ENCODE measurements around the gene LY6G6D.
A peak's percentile ranks its signal among the peaks of the same experiment; 100 is the strongest.

Gene LY6G6D

GRCh38 chr6:31676904-31677303 lies 38.2 kb upstream of the LY6G6D start:
- no peak for TF ChIP-seq CTCF (IDR thresholded peaks at IDR 0.05; ENCODE audit: unreplicated experiment in 3 of 3)
- no peaks in the 10 kb centered on the region for H3K27me3 Mint-ChIP-seq (ENCODE audit: low read depth)
- peak overlapping the region in 1 of 3 experiments; percentile 30 for H3K27ac Mint-ChIP-seq
- H3K36me3 Mint-ChIP-seq (ENCODE audit: low read depth), result peaks cover 14% of the 10 kb centered on the region
- H3K4me1 Mint-ChIP-seq, result peaks cover 15% of the 10 kb centered on the region
- no peaks in the 10 kb centered on the region for H3K9me3 Mint-ChIP-seq
- no peak overlapping the region for H3K4me3 Mint-ChIP-seq

- Mint-ChIP-seq H3K4me3 (no peak overlapping the region), H3K4me1 (peaks cover 15% of the 10 kb centered on the region), H3K27ac (no peak overlapping the region), H3K27me3 (ENCODE audit: low read depth) (no peaks in the 10 kb centered on the region), H3K36me3 (ENCODE audit: low read depth) (peaks cover 4% of the 10 kb centered on the region), H3K9me3 (no peaks in the 10 kb centered on the region)
- no peak for TF ChIP-seq CTCF (IDR thresholded peaks at IDR 0.05; ENCODE audit: unreplicated experiment in 3 of 3)
Observed at GRCh38 chr6:31677955-31678354, 37.2 kb upstream of the LY6G6D start.

GRCh38 chr6:31680226-31681134 lies 34.7 kb upstream of the LY6G6D start, which contains the start of gene LY6G5C:
LY6G5C (minus strand) TSS chr6:31681067; CDS start chr6:31680373, 694 bp downstream.
- peaks cover 26% of the 10 kb centered on the region for H3K4me1 Mint-ChIP-seq
- H3K27me3 Mint-ChIP-seq (ENCODE audit: low read depth), result no peaks in the 10 kb centered on the region
- H3K4me3 Mint-ChIP-seq, result peak within 1 kb of the TSS; percentile 82 to 83 (median 83)
- H3K36me3 Mint-ChIP-seq (ENCODE audit: low read depth), result peaks cover 6% of the 10 kb centered on the region
- no peaks in the 10 kb centered on the region for H3K9me3 Mint-ChIP-seq
- peak; percentile 71 to 81 (median 74) for TF ChIP-seq CTCF (IDR thresholded peaks at IDR 0.05; ENCODE audit: unreplicated experiment in 3 of 3)
- H3K27ac Mint-ChIP-seq, result peak within 1 kb of the TSS; percentile 65 to 75 (median 73)

GRCh38 chr6:31681135-31681671 lies 33.9 kb upstream of the LY6G6D start:
- Mint-ChIP-seq H3K4me3 (peak overlapping the region; percentile 82 to 83 (median 83)), H3K36me3 (ENCODE audit: low read depth) (peaks cover 13% of the 10 kb centered on the region), H3K4me1 (peaks cover 26% of the 10 kb centered on the region), H3K9me3 (no peaks in the 10 kb centered on the region), H3K27me3 (ENCODE audit: low read depth) (no peaks in the 10 kb centered on the region), H3K27ac (peak overlapping the region; percentile 65 to 75 (median 73))
- no peak for TF ChIP-seq CTCF (IDR thresholded peaks at IDR 0.05; ENCODE audit: unreplicated experiment in 3 of 3)

GRCh38 chr6:31683591-31683990 lies 31.6 kb upstream of the LY6G6D start:
- H3K27ac Mint-ChIP-seq, result peak overlapping the region; percentile 31 to 69 (median 48)
- no peaks in the 10 kb centered on the region for H3K9me3 Mint-ChIP-seq
- no peak for TF ChIP-seq CTCF (IDR thresholded peaks at IDR 0.05; ENCODE audit: unreplicated experiment in 3 of 3)
- peaks cover 31% of the 10 kb centered on the region for H3K36me3 Mint-ChIP-seq (ENCODE audit: low read depth)
- peaks cover 33% of the 10 kb centered on the region for H3K4me1 Mint-ChIP-seq
- H3K27me3 Mint-ChIP-seq (ENCODE audit: low read depth), result no peaks in the 10 kb centered on the region
- peak overlapping the region; percentile 79 to 83 (median 80) for H3K4me3 Mint-ChIP-seq
